HEK293 (cell line): ENCODE results near the gene NEK9.
A peak's percentile ranks its signal among the peaks of the same experiment; 100 is the strongest.
"Not testable (repeated sequence)": the region's sequence is repeated elsewhere in the genome, so short reads cannot be mapped to it uniquely, and the experiment has no call there.

Source experiments
- CTCF ChIA-PET: fragments of 350-600 bp; formaldehyde crosslinking; extraction: SDS; loops from one replicate; lab custom pipeline; 2021; ENCODE audit warnings: antibody characterized with exemption; lab: Yijun Ruan, JAX
- POLR2A ChIA-PET: fragments of 300-600 bp; formaldehyde crosslinking; extraction: SDS; loops from one replicate; lab custom pipeline; 2020; ENCODE audit warnings: antibody characterized with exemption, inconsistent platforms; lab: Yijun Ruan, JAX
- H3K27ac ChIP-seq: fragments of 200-500 bp; sonication (Bioruptor generic); 2 replicates; pipeline ENCODE4 v1.5.1; 2014; ENCODE audit warnings: low read depth, low read length, control low read depth, inconsistent platforms; ENCODE audit errors: extremely low read depth
- H3K36me3 ChIP-seq, 2 experiments: fragments of 200-500 bp in 1 of 2; sonication (Bioruptor generic) in 1 of 2; 1 replicate in 1 of 2; 2 replicates in 1 of 2; pipeline ENCODE4 v1.5.1; 2014 to 2017; ENCODE audit warnings: inconsistent platforms in 2 of 2, low read length in 2 of 2; ENCODE audit not compliant: control insufficient read depth in 2 of 2, insufficient read depth in 1 of 2
- H3K4me1 ChIP-seq: fragments of 200-500 bp; sonication (Bioruptor generic); 2 replicates; pipeline ENCODE4 v1.5.1; 2014; ENCODE audit warnings: mild to moderate bottlenecking, low read length, inconsistent platforms; ENCODE audit not compliant: control insufficient read depth, insufficient read depth
- H3K4me3 ChIP-seq: 2 replicates; pipeline ENCODE4 v1.5.1; 2011; ENCODE audit warnings: low read depth, mild to moderate bottlenecking, control low read depth, low read length, moderate library complexity
- H3K9me3 ChIP-seq: fragments of 200-500 bp; sonication (Bioruptor generic); 2 replicates; pipeline ENCODE4 v1.5.1; 2014; ENCODE audit warnings: low read depth, low read length, inconsistent platforms; ENCODE audit not compliant: control insufficient read depth, insufficient read depth
- ATF2 ChIP-seq: fragments of 450-650 bp; formaldehyde crosslinking; IDR thresholded peaks from 2 replicates; pipeline ENCODE4 v1.5.1; 2016; ENCODE audit warnings: missing biosample characterization, missing genetic modification characterization, low read depth
- GLIS1 ChIP-seq: fragments of 450-650 bp; formaldehyde crosslinking; IDR thresholded peaks from 2 replicates; pipeline ENCODE4 v1.5.1; 2016; ENCODE audit warnings: missing biosample characterization, missing genetic modification characterization
- KLF1 ChIP-seq: fragments of 450-650 bp; formaldehyde crosslinking; IDR thresholded peaks from 2 replicates; pipeline ENCODE4 v1.5.1; 2016; ENCODE audit warnings: missing biosample characterization, missing genetic modification characterization
- KLF8 ChIP-seq: fragments of 450-650 bp; formaldehyde crosslinking; IDR thresholded peaks from 2 replicates; pipeline ENCODE4 v1.5.1; 2016; ENCODE audit warnings: missing biosample characterization, missing genetic modification characterization
- PRDM1 ChIP-seq: fragments of 450-650 bp; formaldehyde crosslinking; IDR thresholded peaks from 2 replicates; pipeline ENCODE4; 2016; ENCODE audit warnings: missing biosample characterization, missing genetic modification characterization
- RBAK ChIP-seq: fragments of 450-650 bp; formaldehyde crosslinking; IDR thresholded peaks from 2 replicates; pipeline ENCODE4 v1.5.1; 2016; ENCODE audit warnings: missing biosample characterization, missing genetic modification characterization
- ZBTB17 ChIP-seq: fragments of 450-650 bp; formaldehyde crosslinking; IDR thresholded peaks from 2 replicates; pipeline ENCODE4 v1.5.1; 2016; ENCODE audit warnings: missing biosample characterization, missing genetic modification characterization
- ZBTB26 ChIP-seq: fragments of 450-650 bp; formaldehyde crosslinking; optimal IDR thresholded peaks from 2 replicates; pipeline ENCODE3; 2016; ENCODE audit warnings: missing biosample characterization, mild to moderate bottlenecking, missing genetic modification characterization
- ZBTB48 ChIP-seq: fragments of 450-650 bp; formaldehyde crosslinking; IDR thresholded peaks from 2 replicates; pipeline ENCODE4 v1.5.1; 2016; ENCODE audit warnings: missing biosample characterization, missing genetic modification characterization
- ZNF133 ChIP-seq: fragments of 450-650 bp; formaldehyde crosslinking; IDR thresholded peaks from 2 replicates; pipeline ENCODE4 v1.5.1; 2016; ENCODE audit warnings: missing biosample characterization, missing genetic modification characterization
- ZNF248 ChIP-seq: fragments of 450-650 bp; formaldehyde crosslinking; IDR thresholded peaks from 2 replicates; pipeline ENCODE4 v1.5.1; 2017; ENCODE audit warnings: missing biosample characterization, missing genetic modification characterization
- ZNF266 ChIP-seq: fragments of 450-650 bp; formaldehyde crosslinking; IDR thresholded peaks from 2 replicates; pipeline ENCODE4 v1.5.1; 2016; ENCODE audit warnings: missing biosample characterization, missing genetic modification characterization, low read depth
- ZNF404 ChIP-seq: fragments of 450-650 bp; formaldehyde crosslinking; IDR thresholded peaks from 2 replicates; pipeline ENCODE4 v1.5.1; 2017; ENCODE audit warnings: missing biosample characterization, missing genetic modification characterization
- ZNF423 ChIP-seq: fragments of 450-650 bp; formaldehyde crosslinking; IDR thresholded peaks from 2 replicates; pipeline ENCODE4 v1.5.1; 2016; ENCODE audit warnings: missing biosample characterization, missing genetic modification characterization
- ZNF426 ChIP-seq: fragments of 450-650 bp; formaldehyde crosslinking; IDR thresholded peaks from 2 replicates; pipeline ENCODE4 v1.5.1; 2017; ENCODE audit warnings: missing biosample characterization, missing genetic modification characterization, mild to moderate bottlenecking, inconsistent platforms, moderate library complexity
- ZNF501 ChIP-seq: fragments of 450-650 bp; formaldehyde crosslinking; IDR thresholded peaks from 2 replicates; pipeline ENCODE4 v1.5.1; 2016; ENCODE audit warnings: missing biosample characterization, missing genetic modification characterization
- ZNF623 ChIP-seq: fragments of 450-650 bp; formaldehyde crosslinking; IDR thresholded peaks from 2 replicates; pipeline ENCODE4 v1.5.1; 2016; ENCODE audit warnings: missing biosample characterization, missing genetic modification characterization
- ZNF629 ChIP-seq: fragments of 450-650 bp; formaldehyde crosslinking; IDR thresholded peaks from 2 replicates; pipeline ENCODE4 v1.5.1; 2017; ENCODE audit warnings: missing biosample characterization, missing genetic modification characterization
- ZNF660 ChIP-seq: fragments of 450-650 bp; IDR thresholded peaks from 2 replicates; pipeline ENCODE4 v1.5.1; 2018; ENCODE audit warnings: missing biosample characterization, mild to moderate bottlenecking, missing genetic modification characterization
- ZNF677 ChIP-seq: fragments of 450-650 bp; IDR thresholded peaks from 2 replicates; pipeline ENCODE4 v1.5.0; 2018; ENCODE audit warnings: missing biosample characterization, mild to moderate bottlenecking, missing genetic modification characterization, moderate library complexity
- ZNF692 ChIP-seq: fragments of 450-650 bp; formaldehyde crosslinking; IDR thresholded peaks from 2 replicates; pipeline ENCODE4 v1.5.1; 2016; ENCODE audit warnings: missing biosample characterization, missing genetic modification characterization
- ZNF843 ChIP-seq: fragments of 450-650 bp; formaldehyde crosslinking; IDR thresholded peaks from 2 replicates; pipeline ENCODE4 v1.5.1; 2016; ENCODE audit warnings: missing biosample characterization, missing genetic modification characterization
- TF ChIP-seq, protein P1 (sequence below): fragments of 450-650 bp; formaldehyde crosslinking; IDR thresholded peaks from 2 replicates; pipeline ENCODE4 v1.5.1; 2017; ENCODE audit warnings: missing biosample characterization, missing genetic modification characterization

NEK9 gene

DNA sequence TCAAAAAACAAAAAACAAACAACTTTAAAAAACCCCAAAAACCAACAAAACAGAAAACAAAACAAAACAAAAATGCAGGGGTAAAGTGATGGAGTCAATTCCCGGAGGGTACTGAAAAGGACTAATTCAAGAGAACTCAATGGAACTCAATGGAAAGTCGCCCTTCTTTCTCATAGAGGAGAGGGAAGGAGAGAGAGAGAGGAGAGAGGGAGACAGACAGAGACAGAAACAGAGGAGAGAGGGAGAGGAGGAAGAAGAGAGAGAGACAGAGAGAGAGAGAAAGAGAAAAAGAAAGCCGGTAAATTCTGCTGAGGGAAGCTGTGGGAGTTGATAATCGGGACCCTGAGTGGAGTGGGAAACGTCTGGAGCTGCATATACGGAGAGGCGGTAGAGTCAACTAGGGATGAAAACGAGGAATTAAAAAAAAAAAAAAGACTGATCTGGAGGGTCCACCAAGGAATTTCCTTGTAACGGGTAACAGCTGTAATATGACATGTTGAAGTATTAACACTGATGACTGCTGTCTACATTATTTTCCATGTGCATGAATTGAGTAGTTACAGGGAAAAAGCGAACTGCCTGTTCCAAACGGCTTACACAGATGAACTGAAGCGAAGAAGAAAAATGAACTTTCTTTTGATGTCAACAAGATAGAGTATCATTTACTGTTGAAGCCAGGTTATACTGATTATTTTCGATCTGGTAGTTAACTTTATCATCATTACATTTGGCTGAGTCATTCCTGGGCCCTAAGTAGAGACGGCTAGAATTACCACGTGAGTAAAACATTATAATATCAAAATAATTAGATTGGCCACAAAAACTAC, 58.3 kb downstream of the NEK9 start (continued):
- peak; percentile 41; the same call in 1 of the 2 replicates for TF ChIP-seq ZNF692 (tag by site-specific recombination)
- no peak for TF ChIP-seq KLF1 (tag by site-specific recombination)
- TF ChIP-seq ZNF266 (tag by site-specific recombination), result no peak
- TF ChIP-seq ZNF501 (tag by site-specific recombination), result 0 out of 2 replicates have a peak, but pooled peaks have one; percentile 14
- TF ChIP-seq ZBTB17 (tag by site-specific recombination), result 0 out of 2 replicates have a peak, but pooled peaks have one; percentile 34
- TF ChIP-seq ZNF629 (tag by site-specific recombination), result 0 out of 2 replicates have a peak, but pooled peaks have one; percentile 31
- TF ChIP-seq, all 188 proteins: peak for 10

DNA sequence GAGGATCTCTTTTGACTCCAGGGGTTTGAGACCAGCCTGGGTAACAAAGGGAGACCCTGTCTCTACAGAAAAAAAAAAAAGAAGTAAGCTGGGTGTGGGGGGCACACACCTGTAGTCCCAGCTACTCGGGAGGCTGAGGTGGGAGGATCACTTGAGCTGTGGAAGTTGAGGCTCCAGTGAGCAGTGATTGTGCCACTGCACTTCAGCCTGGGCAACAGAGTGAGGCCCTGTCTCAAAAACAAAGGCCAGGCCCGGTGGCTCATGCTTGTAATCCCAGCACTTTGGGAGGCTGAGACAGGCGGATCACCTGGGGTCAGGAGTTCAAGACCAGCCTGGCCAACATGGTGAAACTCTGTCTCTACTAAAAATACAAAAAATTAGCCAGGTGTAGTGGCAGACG, 59.1 kb downstream of the NEK9 start:
- H3K27ac ChIP-seq, H3K9me3 ChIP-seq, H3K4me1 ChIP-seq, H3K36me3 ChIP-seq, H3K4me3 ChIP-seq, POLR2A ChIA-PET: not testable (repeated sequence)
- CTCF ChIA-PET, result interaction anchor here (0.7 to 1.3 kb wide), 2 partner anchors 11 to 127 kb away, joined by 3 to 4 read pairs; no protein-coding TSS in a partner anchor

DNA sequence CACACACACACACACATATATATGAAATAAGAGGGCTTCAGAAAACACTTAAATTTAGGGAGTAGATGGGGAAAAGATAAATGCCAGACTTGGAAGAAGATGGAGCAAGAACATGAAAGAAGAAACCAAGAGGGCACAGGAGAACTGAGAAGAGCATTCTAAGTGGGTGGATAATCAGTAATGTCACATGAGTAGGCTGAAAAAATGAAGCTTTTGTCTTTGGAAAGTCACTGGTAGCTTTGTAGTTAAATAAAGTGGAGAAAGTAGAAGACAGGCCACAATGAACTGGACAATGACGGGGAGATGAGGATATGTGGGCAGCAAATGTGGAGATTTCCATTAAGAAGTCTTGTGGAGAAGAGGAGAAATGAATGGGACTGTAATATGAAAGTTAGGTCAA, 59.6 kb downstream of the NEK9 start:
- CTCF ChIA-PET, result interaction anchor here (1.3 kb wide), 1 partner anchor 127 kb away, joined by 4 read pairs; no protein-coding TSS in a partner anchor

DNA sequence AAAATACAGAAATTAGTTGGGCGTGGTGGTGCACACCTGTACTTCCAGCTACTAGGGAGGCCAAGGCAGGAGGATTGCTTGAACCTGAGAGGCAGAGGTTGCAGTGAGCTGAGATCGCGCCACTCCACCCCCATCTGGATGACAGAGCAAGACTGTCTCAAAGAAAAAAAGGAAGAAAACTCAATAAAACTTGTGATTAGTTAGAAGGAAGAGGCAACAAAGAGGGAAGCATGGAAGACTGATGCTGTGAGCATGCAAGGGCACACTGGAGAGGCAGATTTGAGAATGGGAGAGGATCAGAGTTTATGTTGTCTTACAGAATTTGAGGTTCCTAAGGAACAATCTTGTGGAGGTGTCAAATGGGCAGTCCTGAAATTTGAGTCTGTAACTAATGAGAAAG, 60.2 kb downstream of the NEK9 start:
- Histone ChIP-seq H3K4me3 (no peak overlapping the region), H3K9me3 (no peaks in the 10 kb centered on the region), H3K4me1 (peaks cover 5% of the 10 kb centered on the region), H3K36me3 (no peaks in the 10 kb centered on the region), H3K27ac (no peak overlapping the region)
- ChIA-PET POLR2A (no interaction called here), CTCF (interaction anchor here (0.8 to 1.3 kb wide), 2 partner anchors 64 to 126 kb away, joined by 3 to 4 read pairs; partner anchors contain the start of gene EIF2B2)
- TF ChIP-seq RBAK (tag by site-specific recombination), result no peak
- no peak for TF ChIP-seq ZNF423 (tag by site-specific recombination)
- TF ChIP-seq ZNF677 (tag by site-specific recombination), result no peak
- TF ChIP-seq, protein P1, sequence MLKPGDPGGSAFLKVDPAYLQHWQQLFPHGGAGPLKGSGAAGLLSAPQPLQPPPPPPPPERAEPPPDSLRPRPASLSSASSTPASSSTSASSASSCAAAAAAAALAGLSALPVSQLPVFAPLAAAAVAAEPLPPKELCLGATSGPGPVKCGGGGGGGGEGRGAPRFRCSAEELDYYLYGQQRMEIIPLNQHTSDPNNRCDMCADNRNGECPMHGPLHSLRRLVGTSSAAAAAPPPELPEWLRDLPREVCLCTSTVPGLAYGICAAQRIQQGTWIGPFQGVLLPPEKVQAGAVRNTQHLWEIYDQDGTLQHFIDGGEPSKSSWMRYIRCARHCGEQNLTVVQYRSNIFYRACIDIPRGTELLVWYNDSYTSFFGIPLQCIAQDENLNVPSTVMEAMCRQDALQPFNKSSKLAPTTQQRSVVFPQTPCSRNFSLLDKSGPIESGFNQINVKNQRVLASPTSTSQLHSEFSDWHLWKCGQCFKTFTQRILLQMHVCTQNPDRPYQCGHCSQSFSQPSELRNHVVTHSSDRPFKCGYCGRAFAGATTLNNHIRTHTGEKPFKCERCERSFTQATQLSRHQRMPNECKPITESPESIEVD (tag by site-specific recombination), result no peak
- TF ChIP-seq ZNF133, result no peak
- no peak for TF ChIP-seq ZNF404
- no peak for TF ChIP-seq ZNF426 (tag by site-specific recombination)
- TF ChIP-seq ZNF623, result no peak
- TF ChIP-seq GLIS1, result no peak
- no peak for TF ChIP-seq KLF8 (tag by site-specific recombination)
- TF ChIP-seq ZNF843 (tag by site-specific recombination), result no peak

More for the DNA sequence above, 59.6 kb downstream of the NEK9 start:
- no peaks in the 10 kb centered on the region for H3K36me3 ChIP-seq
- peaks cover 5% of the 10 kb centered on the region for H3K4me1 ChIP-seq
- POLR2A ChIA-PET, result no interaction called here
- no peak overlapping the region for H3K4me3 ChIP-seq
- no peak overlapping the region for H3K27ac ChIP-seq
- no peaks in the 10 kb centered on the region for H3K9me3 ChIP-seq
- TF ChIP-seq PRDM1 (tag by site-specific recombination) (peak; percentile 58; the same call in 1 of the 2 replicates), ZNF660 (tag by site-specific recombination) (0 out of 2 replicates have a peak, but pooled peaks have one; percentile 40), ZNF248 (tag by site-specific recombination) (no peak), ZBTB26 (tag by site-specific recombination) (no peak), ATF2 (tag by site-specific recombination) (no peak), ZBTB48 (tag by site-specific recombination) (no peak)
